Fibroblast of mammary gland (primary cell): ENCODE measurements around the gene MRPL11.

Source experiments
- DNase-seq: peaks from one replicate; pipeline ENCODE4 v3.0.0-alpha.2; 2010; ENCODE audit warnings: low read depth
- H3K4me3 ChIP-seq: 2 replicates; pipeline ENCODE4 v1.5.1; 2011; ENCODE audit warnings: low read depth, mild to moderate bottlenecking, low read length, moderate library complexity; ENCODE audit not compliant: control insufficient read depth
- CTCF ChIP-seq: conservative IDR thresholded peaks from 2 replicates; pipeline ENCODE4 v1.5.1; 2011; ENCODE audit warnings: low read depth, low read length, inconsistent platforms; ENCODE audit not compliant: control insufficient read depth, insufficient read depth

Gene MRPL11

DNA sequence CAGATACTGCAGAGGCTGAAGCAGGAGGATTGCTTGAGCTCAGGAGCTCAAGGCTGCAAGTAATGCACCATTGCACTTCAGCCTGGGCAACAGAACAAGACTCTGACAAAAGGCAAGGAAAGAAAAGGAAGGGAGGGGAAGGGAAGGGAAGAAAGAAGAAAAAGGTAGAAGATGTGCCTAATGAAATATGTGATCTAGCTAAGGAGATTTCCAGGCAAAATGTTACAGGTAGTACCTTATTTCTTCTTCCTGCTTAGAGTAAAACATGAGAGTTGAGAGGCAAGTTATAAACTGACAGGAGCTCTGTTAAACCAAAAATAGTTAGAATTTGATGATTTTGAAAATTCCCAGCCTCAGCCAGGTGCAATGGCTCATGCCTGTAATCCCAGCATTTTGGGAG is 23.4 kb upstream of the MRPL11 start:
- no peak overlapping the region for H3K4me3 ChIP-seq
- DNase-seq, result no peak
- TF ChIP-seq CTCF, result no peak

DNA sequence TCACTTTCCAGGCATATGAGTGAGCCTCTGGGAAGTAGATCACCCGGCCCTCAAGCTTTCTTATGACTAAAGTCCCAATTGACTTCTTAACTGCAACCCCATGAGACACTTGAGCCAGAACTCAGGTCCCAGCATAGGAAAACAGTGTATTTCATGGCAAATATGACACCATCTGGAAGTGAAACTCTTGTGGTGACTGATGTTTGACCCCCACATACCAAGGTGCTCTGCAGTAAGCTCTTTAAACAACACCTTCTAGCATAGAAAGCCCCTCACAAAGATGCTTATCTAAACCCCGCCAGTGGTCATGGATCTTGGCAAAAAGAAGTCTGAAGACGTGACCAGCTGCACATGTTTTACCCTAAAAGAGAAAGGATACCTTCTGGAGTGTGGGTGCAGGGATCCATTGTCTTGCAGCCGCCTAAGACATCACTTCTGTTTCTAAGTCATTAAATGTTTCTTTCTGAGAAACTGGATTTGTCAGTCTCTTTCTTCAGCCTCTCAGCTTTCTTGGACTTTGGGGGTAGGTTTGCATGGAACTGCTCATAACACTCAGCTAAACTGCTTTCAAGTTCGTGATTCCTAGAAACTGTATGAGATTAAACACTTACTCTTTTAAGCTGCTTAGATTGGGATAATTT is 20.6 kb upstream of the MRPL11 start:
- no peak overlapping the region for H3K4me3 ChIP-seq
- no peak for DNase-seq
- no peak for TF ChIP-seq CTCF

DNA sequence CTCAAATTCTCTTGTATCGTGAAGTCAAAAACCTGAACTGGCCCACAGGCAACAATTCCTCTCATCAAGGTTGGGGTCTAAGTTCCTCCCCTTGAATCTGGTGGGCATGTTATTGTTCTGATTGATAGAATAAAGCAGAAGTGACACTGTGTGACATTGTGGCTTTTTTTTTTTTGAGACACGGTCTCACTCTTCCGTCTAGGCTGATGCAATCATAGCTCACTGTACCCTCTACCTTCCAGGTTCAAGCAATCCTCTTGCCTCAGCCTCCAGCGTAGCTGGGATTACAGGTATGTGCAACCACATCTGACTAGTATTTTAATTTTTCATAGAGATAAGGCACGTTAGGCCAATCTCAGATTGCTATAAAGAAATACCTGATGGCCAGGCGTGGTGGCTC is 19.2 kb upstream of the MRPL11 start:
- DNase-seq, result no peak
- TF ChIP-seq CTCF, result no peak
- H3K4me3 ChIP-seq, result no peak overlapping the region

DNA sequence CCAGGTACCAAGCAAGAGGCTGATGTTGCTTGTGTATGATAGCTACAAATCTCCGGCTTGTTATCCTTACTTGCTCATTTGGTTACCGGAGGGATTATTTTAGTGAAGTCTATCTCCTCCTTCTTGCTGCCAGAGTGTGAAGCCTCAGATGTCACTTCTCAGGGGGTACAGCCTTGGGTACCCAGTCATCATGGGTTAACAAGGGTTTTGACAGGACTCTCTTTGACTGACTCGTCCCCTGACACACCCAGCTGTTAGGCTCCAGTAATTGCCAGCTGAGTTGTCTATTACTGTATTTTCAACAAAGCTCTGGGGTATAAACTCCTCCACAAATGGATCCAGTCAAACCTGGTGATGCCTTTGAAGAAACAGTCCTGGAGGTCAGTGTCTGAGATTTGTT is 16.2 kb upstream of the MRPL11 start:
- no peak for DNase-seq
- no peak for TF ChIP-seq CTCF
- H3K4me3 ChIP-seq, result no peak overlapping the region

- no peak for DNase-seq
- TF ChIP-seq CTCF, result no peak
- no peak overlapping the region for H3K4me3 ChIP-seq
These were observed 15.6 kb upstream of the MRPL11 start for GRCh38 chr11:66454247-66454646.

- no peak for TF ChIP-seq CTCF
- no peak for DNase-seq
These were observed 13.0 kb upstream of the MRPL11 start for GRCh38 chr11:66451663-66452062.

DNA sequence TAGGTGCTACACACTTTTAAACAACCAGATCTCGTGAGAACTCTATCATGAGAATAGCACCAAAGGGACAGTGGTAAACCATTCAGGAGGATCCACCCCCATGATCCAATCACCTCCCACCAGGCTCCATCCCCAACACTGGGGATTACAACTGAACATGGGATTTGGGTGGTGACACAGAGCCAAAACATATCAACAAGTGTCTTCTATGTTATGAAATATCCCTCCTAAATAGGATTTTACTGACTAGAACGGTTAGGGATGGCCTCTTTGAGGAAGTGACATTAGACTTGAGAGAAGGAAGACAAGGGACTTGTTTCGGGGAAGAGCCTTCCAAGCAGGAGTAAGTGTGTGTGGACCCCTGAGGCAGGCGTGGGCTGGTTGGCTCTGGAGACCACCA is 11.9 kb upstream of the MRPL11 start:
- DNase-seq, result no peak
- no peak overlapping the region for H3K4me3 ChIP-seq
- no peak for TF ChIP-seq CTCF

More at GRCh38 chr11:66451663-66452062, 13.0 kb upstream of the MRPL11 start:
- H3K4me3 ChIP-seq, result no peak overlapping the region
